ENCODE measurements around the gene SPECC1. TPM values are rescaled to one million over a fixed set of nuclear protein-coding genes. Genes with fewer than 3 reads are reported as not detected.

SPECC1 gene
- total and polyA plus RNA-seq, 2 of the 4 experiments (the other 2 are of a cell fraction), result 16.9 to 26.2 TPM

GRCh38 chr17:20155258-20156195 is 146.4 kb downstream of the SPECC1 start (continued):
- 0 out of 2 replicates have a peak, but pooled peaks have one; percentile 3 for TF ChIP-seq USF2 (IDR thresholded peaks at IDR 0.05; ENCODE audit: low read depth, low read length)
- TF ChIP-seq CEBPB (IDR thresholded peaks at IDR 0.05; ENCODE audit: low read depth, low read length), result no peak

Data from IMR-90 (cell line).